SU-DHL-6 (cell line): ENCODE measurements around the gene CXCR3.

ENCODE experiments used
- H2AFZ ChIP-seq: fragments of 200-600 bp; sonication (generic); 2 replicates; pipeline ENCODE4 v1.6.1; 2014; ENCODE audit warnings: low read depth, mild to moderate bottlenecking, moderate library complexity, mixed read lengths, antibody characterized with exemption, low read length; ENCODE audit not compliant: severe bottlenecking
- H3F3A ChIP-seq: fragments of 200-600 bp; shearing (Covaris generic); 2 replicates; pipeline ENCODE4 v1.6.0; 2016; ENCODE audit warnings: antibody characterized with exemption, mild to moderate bottlenecking; ENCODE audit not compliant: insufficient read depth
- H3K27ac ChIP-seq: fragments of 200-600 bp; sonication (generic); 2 replicates; pipeline ENCODE4 v1.5.1; 2016; ENCODE audit warnings: low read depth, mild to moderate bottlenecking, low read length, moderate library complexity, mixed read lengths
- H3K27me3 ChIP-seq: fragments of 200-600 bp; sonication (generic), shearing (Covaris generic); 2 replicates; pipeline ENCODE4 v1.6.0; 2014; ENCODE audit warnings: mild to moderate bottlenecking, low read length
- H3K36me3 ChIP-seq: fragments of 200-600 bp; sonication (generic); 2 replicates; pipeline ENCODE4 v1.6.1; 2014; ENCODE audit warnings: mild to moderate bottlenecking, low read length, mixed read lengths
- H3K4me2 ChIP-seq: fragments of 300-600, 200-600 bp; shearing (Covaris generic), sonication (generic); 2 replicates; pipeline ENCODE4 v1.6.0; 2014; ENCODE audit warnings: low read length, low read depth, mild to moderate bottlenecking; ENCODE audit not compliant: poor library complexity, severe bottlenecking
- H3K4me3 ChIP-seq: fragments of 200-600 bp; sonication (generic); 2 replicates; pipeline ENCODE4 v1.5.1; 2014; ENCODE audit warnings: antibody characterized with exemption, low read length, mild to moderate bottlenecking, mixed read lengths; ENCODE audit not compliant: insufficient read depth, poor library complexity, severe bottlenecking
- H3K79me2 ChIP-seq: fragments of 200-600 bp; sonication (generic); 2 replicates; pipeline ENCODE4 v1.6.1; 2014; ENCODE audit warnings: mild to moderate bottlenecking, low read length, moderate library complexity; ENCODE audit not compliant: insufficient read depth
- H3K9ac ChIP-seq: fragments of 200-600 bp; sonication (generic); 2 replicates; pipeline ENCODE4 v1.7.0; 2014; ENCODE audit warnings: mild to moderate bottlenecking, low read length
- H3K9me2 ChIP-seq: fragments of 200-600 bp; sonication (generic); replicated peaks from 2 replicates; pipeline ENCODE4 v1.6.1; 2014; ENCODE audit warnings: low read length; ENCODE audit not compliant: insufficient read depth
- H3K9me3 ChIP-seq: fragments of 200-600 bp; sonication (generic); 2 replicates; pipeline ENCODE4 v1.6.1; 2014; ENCODE audit warnings: low read length, mixed read lengths; ENCODE audit not compliant: insufficient read depth
- H4K20me1 ChIP-seq: fragments of 200-600 bp; sonication (generic); 2 replicates; pipeline ENCODE4 v1.6.1; 2014; ENCODE audit warnings: low read depth, mild to moderate bottlenecking, antibody characterized with exemption, low read length, moderate library complexity, mixed read lengths
- EZH2phosphoT487 ChIP-seq: fragments of 200-600 bp; sonication (generic), shearing (Covaris generic); conservative IDR thresholded peaks from 2 replicates; pipeline ENCODE4 v1.6.1; 2018; ENCODE audit warnings: mild to moderate bottlenecking, antibody characterized with exemption, low read length, moderate library complexity, mixed read lengths
- TF ChIP-seq, protein P1 (sequence below): fragments of 200-600 bp; sonication (generic); IDR thresholded peaks from one replicate; pipeline ENCODE4 v1.5.1; 2017; ENCODE audit warnings: antibody characterized with exemption, mild to moderate bottlenecking, low read length, moderate library complexity; ENCODE audit not compliant: insufficient read depth, poor library complexity, severe bottlenecking

CXCR3 gene

DNA sequence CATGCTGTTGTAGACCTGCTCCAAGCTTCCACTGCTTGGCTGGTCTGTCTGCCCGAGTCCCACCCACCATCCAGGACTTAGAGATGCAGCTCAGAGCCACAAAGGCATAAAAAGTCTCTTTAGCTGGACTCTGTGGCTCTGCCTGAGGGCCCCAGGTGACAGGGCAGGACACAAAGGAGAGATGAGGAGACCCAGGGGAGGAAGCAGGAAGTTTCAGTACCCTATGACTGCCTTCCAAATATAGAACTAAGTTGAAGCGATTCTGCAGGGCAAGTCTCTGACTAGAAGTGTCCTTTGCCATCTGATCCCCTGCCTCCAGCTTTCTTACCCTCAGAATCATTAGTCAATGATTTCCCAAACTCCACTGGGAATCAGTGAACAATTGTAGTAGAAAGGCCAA lies 11.2 kb upstream of the CXCR3 start:
- H3K79me2 ChIP-seq = no peaks in the 10 kb centered on the region
- H3K27me3 ChIP-seq = no peaks in the 10 kb centered on the region
- no peak overlapping the region for H3K9ac ChIP-seq
- H3K36me3 ChIP-seq = no peaks in the 10 kb centered on the region
- H3F3A ChIP-seq = no peaks in the 10 kb centered on the region
- no peak for TF ChIP-seq EZH2phosphoT487
- TF ChIP-seq, protein P1, sequence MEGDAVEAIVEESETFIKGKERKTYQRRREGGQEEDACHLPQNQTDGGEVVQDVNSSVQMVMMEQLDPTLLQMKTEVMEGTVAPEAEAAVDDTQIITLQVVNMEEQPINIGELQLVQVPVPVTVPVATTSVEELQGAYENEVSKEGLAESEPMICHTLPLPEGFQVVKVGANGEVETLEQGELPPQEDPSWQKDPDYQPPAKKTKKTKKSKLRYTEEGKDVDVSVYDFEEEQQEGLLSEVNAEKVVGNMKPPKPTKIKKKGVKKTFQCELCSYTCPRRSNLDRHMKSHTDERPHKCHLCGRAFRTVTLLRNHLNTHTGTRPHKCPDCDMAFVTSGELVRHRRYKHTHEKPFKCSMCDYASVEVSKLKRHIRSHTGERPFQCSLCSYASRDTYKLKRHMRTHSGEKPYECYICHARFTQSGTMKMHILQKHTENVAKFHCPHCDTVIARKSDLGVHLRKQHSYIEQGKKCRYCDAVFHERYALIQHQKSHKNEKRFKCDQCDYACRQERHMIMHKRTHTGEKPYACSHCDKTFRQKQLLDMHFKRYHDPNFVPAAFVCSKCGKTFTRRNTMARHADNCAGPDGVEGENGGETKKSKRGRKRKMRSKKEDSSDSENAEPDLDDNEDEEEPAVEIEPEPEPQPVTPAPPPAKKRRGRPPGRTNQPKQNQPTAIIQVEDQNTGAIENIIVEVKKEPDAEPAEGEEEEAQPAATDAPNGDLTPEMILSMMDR = no peak
- no peak overlapping the region for H3K27ac ChIP-seq
- H3K9me3 ChIP-seq = no peaks in the 10 kb centered on the region
- H2AFZ ChIP-seq = no peak overlapping the region
- no peaks in the 10 kb centered on the region for H4K20me1 ChIP-seq
- H3K4me2 ChIP-seq = no peak overlapping the region
- H3K9me2 ChIP-seq = no peaks in the 10 kb centered on the region
- no peak overlapping the region for H3K4me3 ChIP-seq

- Histone ChIP-seq H3K27ac (no peak overlapping the region), H3K4me3 (no peak overlapping the region), H3K9me2 (no peaks in the 10 kb centered on the region), H3K9me3 (no peaks in the 10 kb centered on the region), H4K20me1 (no peaks in the 10 kb centered on the region), H3K9ac (no peak overlapping the region), H3F3A (no peaks in the 10 kb centered on the region), H3K36me3 (no peaks in the 10 kb centered on the region), H3K79me2 (no peaks in the 10 kb centered on the region), H3K4me2 (no peak overlapping the region), H2AFZ (no peak overlapping the region), H3K27me3 (no peaks in the 10 kb centered on the region)
- TF ChIP-seq EZH2phosphoT487 = no peak
Measured at GRCh38 chrX:71627588-71628404, 9.5 kb upstream of the CXCR3 start.

DNA sequence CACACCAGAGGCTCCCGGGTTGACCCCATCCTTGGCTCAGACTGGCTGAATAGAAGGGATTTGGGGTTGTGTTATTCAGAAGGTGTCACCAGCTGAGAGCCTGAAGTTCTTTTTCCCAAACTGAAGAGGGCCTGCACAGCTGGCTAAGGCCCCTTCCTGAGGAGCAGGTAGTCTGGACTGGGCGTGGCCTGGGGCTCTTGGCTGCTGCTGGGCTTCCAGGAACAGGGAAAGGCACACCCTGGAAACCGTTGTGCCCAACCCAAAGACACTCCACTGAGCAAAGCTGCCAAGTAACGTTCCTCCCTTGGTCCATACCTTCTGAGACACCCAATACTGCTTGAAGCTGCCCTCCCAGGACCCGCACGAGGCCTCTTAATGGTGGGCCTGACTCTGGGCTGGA lies 8.3 kb upstream of the CXCR3 start:
- no peak overlapping the region for H3K9ac ChIP-seq
- no peaks in the 10 kb centered on the region for H3K79me2 ChIP-seq
- H2AFZ ChIP-seq = no peak overlapping the region
- H3K27me3 ChIP-seq = no peaks in the 10 kb centered on the region
- no peak overlapping the region for H3K27ac ChIP-seq
- no peaks in the 10 kb centered on the region for H3K9me2 ChIP-seq
- no peak overlapping the region for H3K4me3 ChIP-seq
- H4K20me1 ChIP-seq = no peaks in the 10 kb centered on the region
- H3K4me2 ChIP-seq = no peak overlapping the region
- TF ChIP-seq, protein P1 = no peak
- TF ChIP-seq EZH2phosphoT487 = no peak
- no peaks in the 10 kb centered on the region for H3K9me3 ChIP-seq
- H3K36me3 ChIP-seq = no peaks in the 10 kb centered on the region
- H3F3A ChIP-seq = no peaks in the 10 kb centered on the region

- Histone ChIP-seq H3K27me3 (no peaks in the 10 kb centered on the region), H3K9ac (no peak overlapping the region), H3K4me2 (no peak overlapping the region), H3F3A (no peaks in the 10 kb centered on the region), H2AFZ (no peak overlapping the region), H4K20me1 (no peaks in the 10 kb centered on the region), H3K36me3 (no peaks in the 10 kb centered on the region), H3K4me3 (no peak overlapping the region), H3K9me2 (no peaks in the 10 kb centered on the region), H3K27ac (no peak overlapping the region), H3K79me2 (no peaks in the 10 kb centered on the region), H3K9me3 (no peaks in the 10 kb centered on the region)
- TF ChIP-seq, protein P1 = no peak
- no peak for TF ChIP-seq EZH2phosphoT487
Measured at GRCh38 chrX:71625471-71625870, 7.2 kb upstream of the CXCR3 start.
